ENCODE data around the gene LHFPL6.

The LHFPL6 gene

DNA sequence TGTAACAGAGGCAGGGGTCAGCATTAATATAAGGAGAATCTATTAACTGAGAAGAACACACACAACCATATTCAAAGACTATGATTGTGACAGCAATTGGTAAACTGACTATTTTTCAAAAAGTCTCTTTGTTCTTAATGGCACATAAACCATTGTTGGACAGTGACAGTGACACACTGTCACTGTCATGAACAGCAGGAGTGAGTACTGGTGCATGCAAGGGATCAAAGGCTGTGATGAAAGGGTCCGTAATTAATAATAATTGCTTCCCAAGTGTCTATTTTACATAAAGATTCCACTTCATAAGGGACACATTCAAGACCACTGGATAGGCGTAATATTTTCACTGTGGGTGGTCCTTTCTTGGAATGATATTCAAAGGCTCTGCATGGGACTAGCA, 50.7 kb downstream of the LHFPL6 start:
- DNase-seq, result no peak

GRCh38 chr13:39550931-39551330, 52.1 kb downstream of the LHFPL6 start:
- DNase-seq, result no peak

- no peak for DNase-seq
These were observed 55.9 kb downstream of the LHFPL6 start for GRCh38 chr13:39547108-39547507.

GRCh38 chr13:39542361-39542760, 60.6 kb downstream of the LHFPL6 start:
- DNase-seq, result no peak

DNA sequence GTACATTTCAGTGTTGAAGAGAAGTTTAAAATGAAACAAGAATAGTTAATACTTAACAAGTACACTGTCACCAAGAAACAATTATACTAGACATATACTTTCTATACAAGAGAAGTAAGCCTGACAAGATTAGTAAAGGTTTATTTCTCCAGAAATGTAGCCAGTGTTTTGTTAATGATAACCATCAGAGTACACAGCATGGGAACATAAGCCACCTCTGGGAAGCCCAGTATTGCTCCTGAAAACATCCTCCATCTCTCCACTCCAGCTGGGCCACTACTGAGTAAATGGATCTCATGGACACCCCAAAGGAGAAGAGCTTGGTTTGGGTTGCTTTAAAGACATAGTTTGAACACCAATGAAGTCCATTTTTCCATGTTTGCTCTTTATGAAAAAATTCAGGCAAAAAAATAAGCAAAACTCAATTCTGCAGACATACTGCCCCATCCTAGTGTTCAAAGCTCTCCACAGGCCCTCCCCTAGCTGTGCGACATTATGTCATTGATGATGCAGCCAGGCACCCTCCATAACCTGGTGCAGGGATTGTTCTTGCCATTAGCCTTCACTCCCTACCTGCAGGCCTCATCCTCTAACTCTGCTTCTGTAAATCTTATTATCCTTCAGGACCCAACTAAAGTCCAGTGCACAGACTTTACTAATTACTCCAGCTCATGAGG, 61.9 kb downstream of the LHFPL6 start:
- DNase-seq, result no peak

GRCh38 chr13:39538816-39539790, 63.9 kb downstream of the LHFPL6 start:
- peak; percentile 92 for DNase-seq

- DNase-seq, result no peak
These were observed 66.1 kb downstream of the LHFPL6 start for GRCh38 chr13:39536906-39537305.

DNA sequence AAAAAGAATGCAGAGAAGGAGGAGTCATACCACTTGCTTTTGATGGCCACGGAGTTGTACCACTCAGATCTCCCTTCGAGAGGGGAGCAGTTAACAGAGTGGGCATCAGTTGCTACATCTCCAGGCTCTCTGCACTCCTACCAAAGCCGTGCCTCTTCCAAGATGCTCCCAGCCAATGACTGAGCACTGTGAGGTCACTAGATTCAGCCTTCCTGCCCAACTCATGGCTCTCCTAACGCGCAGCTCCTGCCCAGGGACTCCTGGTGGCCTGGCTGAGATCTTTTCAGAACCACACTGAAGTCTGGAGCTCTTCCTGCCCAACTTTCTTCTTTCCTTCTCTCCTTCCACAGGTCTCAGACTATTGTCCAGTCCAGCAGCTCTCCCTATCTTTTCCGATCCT, 66.7 kb downstream of the LHFPL6 start:
- no peak for DNase-seq

- DNase-seq, result no peak
These were observed 69.3 kb downstream of the LHFPL6 start for GRCh38 chr13:39533651-39534150.

DNA sequence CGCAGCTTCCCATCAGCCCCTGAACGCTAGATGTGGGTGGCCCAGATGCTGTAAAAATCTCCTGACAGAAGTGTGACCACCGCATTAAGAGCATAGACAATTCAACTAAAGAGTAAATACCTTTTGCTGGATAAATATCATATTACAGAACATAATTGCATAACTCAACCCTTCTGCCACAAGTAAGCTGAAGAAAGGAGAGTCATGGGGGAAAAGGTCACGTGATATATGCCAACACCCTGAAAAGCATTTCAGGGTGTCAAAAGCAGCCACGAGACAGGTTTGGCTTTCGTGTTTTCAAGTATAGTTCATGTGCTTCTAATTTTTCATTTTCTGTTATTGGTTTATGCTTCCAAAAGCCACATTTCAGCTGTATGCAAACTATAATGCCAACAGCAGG, 71.3 kb downstream of the LHFPL6 start:
- no peak for DNase-seq

DNA sequence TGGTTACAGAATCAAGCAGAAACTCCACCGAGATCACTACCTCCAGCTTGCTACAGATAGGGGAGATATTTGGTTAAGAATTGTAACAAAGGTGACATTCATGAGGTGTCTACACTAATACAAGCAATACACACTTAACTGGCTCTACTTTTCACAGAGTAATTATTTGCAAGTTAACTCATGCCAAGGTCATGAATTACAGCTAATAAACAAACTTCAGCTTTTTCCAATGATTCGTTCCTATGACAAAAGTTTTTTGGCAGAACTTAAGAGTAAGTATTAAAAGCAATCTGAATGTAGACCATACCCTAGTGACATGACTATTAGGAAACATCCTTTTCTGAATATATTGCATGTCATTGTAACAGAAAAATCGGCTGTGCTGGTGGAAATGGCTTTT, 72.1 kb downstream of the LHFPL6 start:
- no peak for DNase-seq

GRCh38 chr13:39528661-39528980, 74.4 kb downstream of the LHFPL6 start:
- no peak for DNase-seq

- no peak for DNase-seq
These were observed 74.9 kb downstream of the LHFPL6 start for GRCh38 chr13:39527961-39528660.

DNA sequence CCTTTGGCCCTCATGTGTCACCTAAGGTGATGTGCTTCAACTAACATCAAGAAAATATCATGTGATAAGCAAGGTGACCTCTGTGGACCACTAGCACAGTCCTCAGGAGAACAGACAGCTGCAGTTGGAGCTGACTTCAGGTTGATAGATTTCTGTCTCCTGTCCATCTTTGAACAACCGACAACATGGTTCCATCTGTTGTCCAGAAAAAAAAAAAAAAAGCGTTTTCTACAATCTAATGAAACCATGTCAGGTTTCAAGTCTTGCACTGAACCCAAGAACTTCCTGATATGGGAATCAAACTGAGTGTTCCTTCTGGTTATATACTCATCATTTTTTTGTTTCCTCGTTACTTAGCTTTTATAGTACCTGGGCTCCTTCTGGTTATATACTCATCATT, 75.7 kb downstream of the LHFPL6 start:
- no peak for DNase-seq

DNA sequence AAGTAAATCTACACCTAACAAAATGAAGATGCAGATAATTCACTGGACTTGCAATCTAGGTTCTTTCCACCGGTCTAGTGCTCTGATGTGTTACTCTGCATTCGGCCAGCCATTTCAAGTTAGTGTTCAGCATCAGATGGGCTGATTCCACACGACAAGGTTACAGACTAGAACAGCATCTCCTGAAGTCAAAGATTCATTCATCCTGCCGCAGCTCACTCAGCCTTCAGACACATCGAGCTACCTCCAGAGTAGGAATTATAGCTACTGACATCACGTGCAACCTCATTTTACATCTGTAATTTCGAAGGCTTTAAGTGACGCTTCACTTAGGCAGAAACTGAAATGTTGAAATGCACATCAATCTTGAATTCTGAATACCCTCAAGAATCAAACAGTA, 76.5 kb downstream of the LHFPL6 start:
- DNase-seq, result no peak

DNA sequence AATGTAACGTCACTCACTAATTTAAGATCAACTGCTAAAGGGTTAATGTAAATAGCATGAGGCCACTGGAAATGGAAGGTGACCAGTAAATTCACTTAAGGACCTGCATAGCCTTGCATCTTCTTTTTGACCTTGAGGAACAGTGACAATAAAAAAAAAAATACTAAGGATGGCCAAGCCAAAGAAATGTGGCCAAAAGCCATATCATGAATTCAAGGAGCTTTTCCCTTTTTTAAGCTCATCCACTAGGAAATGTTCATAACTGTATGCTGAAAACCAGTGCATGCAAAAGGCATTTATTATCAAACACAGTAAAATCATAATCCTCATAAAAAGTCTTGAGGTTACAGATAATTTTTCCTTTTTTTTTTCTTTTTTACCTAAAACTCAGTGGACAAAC, 77.5 kb downstream of the LHFPL6 start:
- no peak for DNase-seq

DNA sequence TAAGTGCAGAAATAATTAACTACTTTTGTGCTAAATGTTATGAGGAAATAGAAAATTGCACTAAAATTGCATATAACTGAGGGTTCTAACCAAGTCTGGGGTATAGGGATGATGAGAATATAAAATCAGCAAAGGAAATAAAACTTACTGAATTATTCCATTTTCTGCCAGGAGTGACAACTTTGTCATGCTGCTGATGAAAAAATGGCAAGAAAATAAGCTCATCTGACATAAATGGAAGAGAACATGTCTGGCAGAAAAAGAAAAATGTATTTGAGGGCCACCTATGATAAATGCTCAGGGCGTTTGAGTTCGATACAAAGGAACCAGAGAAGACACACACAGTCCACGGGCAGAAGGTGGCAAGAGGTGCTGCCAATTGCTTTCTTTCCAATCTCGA, 78.2 kb downstream of the LHFPL6 start:
- no peak for DNase-seq

DNA sequence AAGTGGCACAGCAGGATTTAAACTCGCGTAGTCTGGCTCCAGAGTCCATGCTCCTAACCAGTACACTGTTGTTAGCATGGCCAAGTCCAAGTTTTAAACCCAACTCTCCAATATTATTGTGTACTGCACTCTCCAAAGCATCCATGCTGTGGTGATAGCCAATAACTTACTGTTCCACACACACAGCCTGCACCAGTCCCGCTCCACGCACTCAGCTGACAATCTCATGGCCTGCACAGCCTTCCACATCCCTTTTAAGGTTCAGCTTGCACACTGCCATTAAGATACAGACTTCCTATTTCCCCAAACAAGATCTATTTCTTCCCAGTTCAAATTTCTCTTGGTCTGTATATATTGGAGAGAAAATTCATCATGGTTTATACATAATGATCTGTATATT, 80.7 kb downstream of the LHFPL6 start:
- no peak for DNase-seq

DNA sequence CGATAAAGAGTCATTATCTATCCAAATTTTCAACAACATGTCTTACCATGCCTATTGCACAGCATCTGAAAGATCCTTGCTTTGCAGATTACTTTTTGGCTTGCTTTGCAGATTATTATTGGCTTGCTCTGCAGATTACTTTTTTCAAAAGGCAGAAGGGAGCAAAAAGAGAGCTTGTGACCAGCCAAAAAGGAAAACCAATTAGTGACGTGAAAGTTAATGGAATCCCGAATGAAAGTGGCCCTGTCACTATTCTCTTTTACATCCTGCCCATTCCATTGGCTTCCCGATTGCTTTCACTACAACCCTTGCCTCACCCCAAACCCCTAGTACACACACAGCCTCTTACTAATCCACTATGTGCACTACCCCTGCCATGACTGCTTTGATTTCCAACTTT, 81.3 kb downstream of the LHFPL6 start:
- DNase-seq, result no peak

DNA sequence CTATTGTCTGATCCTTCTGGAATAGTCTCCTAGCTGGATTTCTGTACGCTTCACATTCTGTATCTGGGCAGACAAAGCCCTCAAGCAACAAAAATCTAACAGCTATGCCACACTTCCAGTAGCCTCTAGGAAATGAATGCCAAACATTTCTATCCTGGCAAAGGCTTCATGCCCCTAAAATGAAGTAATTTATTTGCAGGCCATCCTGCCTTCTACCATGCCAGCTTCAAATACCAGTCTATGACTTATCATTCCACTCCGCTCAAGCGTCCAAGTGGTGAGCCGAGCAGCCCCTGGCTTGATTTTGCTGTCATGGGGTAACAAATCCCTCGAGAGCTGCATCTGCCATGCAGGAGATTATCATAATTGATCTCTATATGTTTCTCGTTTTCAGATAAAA, 86.9 kb downstream of the LHFPL6 start:
- DNase-seq, result no peak

DNA sequence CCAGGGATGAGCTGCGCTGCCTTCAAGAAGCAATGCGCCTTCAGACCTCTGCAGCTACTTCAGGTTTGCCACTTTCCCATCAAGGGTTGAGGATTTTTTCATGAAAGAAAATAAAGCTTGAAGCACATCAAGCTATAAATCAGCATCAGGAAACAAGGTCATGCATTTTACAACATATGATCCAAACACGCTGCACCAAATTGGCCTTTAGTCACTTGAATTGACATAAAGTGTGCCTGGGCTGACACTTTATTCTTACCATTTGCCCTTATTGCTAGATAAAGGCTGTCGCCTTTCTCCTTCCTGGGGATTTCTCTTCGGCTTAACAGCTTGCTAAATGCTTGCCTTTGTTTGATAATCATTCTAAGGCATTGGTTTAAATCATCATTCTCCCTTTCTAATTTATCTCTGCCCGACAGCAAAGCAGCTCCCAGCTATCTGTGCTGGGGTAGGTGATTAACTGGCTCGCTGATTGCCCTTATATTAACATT, 87.7 kb downstream of the LHFPL6 start:
- no peak for DNase-seq

DNA sequence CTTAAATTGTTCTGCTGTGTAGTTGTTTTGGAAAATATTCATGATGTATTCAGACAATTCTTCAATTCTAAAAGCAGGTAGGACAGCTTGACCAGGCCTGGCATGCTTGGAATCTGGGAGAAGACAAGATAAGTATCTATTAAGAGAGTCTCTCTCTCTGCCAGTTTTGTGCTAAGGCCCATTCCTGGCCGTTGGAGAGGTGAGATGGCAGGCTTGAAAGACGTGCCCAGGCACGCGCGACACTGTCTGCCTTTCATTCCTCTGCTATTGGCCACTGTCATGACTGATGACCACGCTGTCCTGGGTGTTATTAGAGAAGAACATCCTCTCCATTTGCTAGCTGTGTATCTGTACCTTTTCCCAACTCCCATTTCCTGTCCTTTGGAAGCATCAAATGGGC, 90.3 kb downstream of the LHFPL6 start:
- no peak for DNase-seq

GRCh38 chr13:39510316-39510695, 92.7 kb downstream of the LHFPL6 start:
- peak; percentile 45 for DNase-seq

Measured in DMS79 (cell line).